Mammary epithelial cell (primary cell): ENCODE results near the gene CABP2.

Source experiments
- EZH2 ChIP-seq: IDR thresholded peaks from 2 replicates; pipeline ENCODE4 v1.6.1; 2012; ENCODE audit warnings: low read length, inconsistent platforms, borderline replicate concordance
- TF ChIP-seq, protein P1 (sequence below), 2 donors: IDR thresholded peaks in 1 of 2; conservative IDR thresholded peaks in 1 of 2; 2 replicates each; pipeline ENCODE4 v1.5.1; 2011 to 2012; ENCODE audit warnings: inconsistent platforms in 2 of 2, low read length in 2 of 2, mild to moderate bottlenecking in 2 of 2, control low read depth in 1 of 2, low read depth in 1 of 2; ENCODE audit not compliant: insufficient read depth in 1 of 2; ENCODE audit errors: extremely low read depth in 1 of 2

DNA sequence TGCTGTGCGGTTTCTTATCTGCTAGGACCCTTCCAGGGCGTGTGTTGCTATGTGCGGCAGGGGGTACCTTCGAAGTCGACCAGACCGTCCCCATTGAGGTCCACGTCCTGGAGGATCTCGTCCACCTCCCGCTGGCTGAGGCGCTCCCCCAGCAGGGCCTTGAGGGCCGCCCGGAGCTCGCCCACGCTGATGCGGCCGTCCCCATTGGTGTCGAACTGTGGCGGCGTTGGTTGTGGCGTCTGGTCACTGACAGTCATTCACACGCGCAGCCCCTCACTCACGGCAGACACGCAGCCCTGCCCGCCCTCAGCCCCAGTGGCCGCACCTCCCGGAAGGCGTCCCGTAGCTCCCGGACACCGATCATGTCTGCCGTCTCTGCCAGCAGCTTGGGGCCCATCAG lies 3.5 kb downstream of the CABP2 start:
- no peak for TF ChIP-seq EZH2
- TF ChIP-seq, protein P1, sequence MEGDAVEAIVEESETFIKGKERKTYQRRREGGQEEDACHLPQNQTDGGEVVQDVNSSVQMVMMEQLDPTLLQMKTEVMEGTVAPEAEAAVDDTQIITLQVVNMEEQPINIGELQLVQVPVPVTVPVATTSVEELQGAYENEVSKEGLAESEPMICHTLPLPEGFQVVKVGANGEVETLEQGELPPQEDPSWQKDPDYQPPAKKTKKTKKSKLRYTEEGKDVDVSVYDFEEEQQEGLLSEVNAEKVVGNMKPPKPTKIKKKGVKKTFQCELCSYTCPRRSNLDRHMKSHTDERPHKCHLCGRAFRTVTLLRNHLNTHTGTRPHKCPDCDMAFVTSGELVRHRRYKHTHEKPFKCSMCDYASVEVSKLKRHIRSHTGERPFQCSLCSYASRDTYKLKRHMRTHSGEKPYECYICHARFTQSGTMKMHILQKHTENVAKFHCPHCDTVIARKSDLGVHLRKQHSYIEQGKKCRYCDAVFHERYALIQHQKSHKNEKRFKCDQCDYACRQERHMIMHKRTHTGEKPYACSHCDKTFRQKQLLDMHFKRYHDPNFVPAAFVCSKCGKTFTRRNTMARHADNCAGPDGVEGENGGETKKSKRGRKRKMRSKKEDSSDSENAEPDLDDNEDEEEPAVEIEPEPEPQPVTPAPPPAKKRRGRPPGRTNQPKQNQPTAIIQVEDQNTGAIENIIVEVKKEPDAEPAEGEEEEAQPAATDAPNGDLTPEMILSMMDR (conservative IDR thresholded peaks at IDR 0.05 in 1 of 2, IDR thresholded peaks at IDR 0.05 in 1 of 2; ENCODE audit: extremely low read depth in 1 of 2, insufficient read depth in 1 of 2, low read depth in 1 of 2, low read length in 2 of 2): no peak
